Astrocyte (in vitro differentiated cells and primary cell): ENCODE results near the gene ETS1. TPM values are rescaled to one million over a fixed set of nuclear protein-coding genes. Genes with fewer than 3 reads are reported as not detected.

Experiments
- DNase-seq: peaks from one replicate; pipeline ENCODE4 v3.0.0-alpha.2; 2010; ENCODE audit warnings: low read depth
- FAIRE-seq: peaks from 2 replicates; lab custom pipeline; 2011; peaks lifted over from hg19 to GRCh38; lab: Jason Lieb, UNC
- H2AFZ ChIP-seq: 2 replicates; pipeline ENCODE4 v1.6.0; 2012; ENCODE audit warnings: low read depth, low read length, inconsistent platforms
- H3K27ac ChIP-seq: 2 replicates; pipeline ENCODE4 v1.5.1; 2011; ENCODE audit warnings: low read depth, low read length, inconsistent platforms
- H3K27me3 ChIP-seq: 2 replicates; pipeline ENCODE4 v1.6.0; 2011; ENCODE audit warnings: low read length, inconsistent platforms; ENCODE audit not compliant: insufficient read depth
- H3K36me3 ChIP-seq: 2 replicates; pipeline ENCODE4 v1.5.1; 2011; ENCODE audit warnings: low read length, inconsistent platforms; ENCODE audit not compliant: insufficient read depth
- H3K4me1 ChIP-seq: 2 replicates; pipeline ENCODE4 v1.5.1; 2011; ENCODE audit warnings: low read length, inconsistent platforms; ENCODE audit not compliant: insufficient read depth
- H3K4me2 ChIP-seq: 2 replicates; pipeline ENCODE4 v1.6.0; 2012; ENCODE audit warnings: low read length, inconsistent platforms
- H3K4me3 ChIP-seq: 2 replicates; pipeline ENCODE4 v1.5.1; 2011; ENCODE audit warnings: low read depth, mild to moderate bottlenecking, low read length, inconsistent platforms; ENCODE audit not compliant: insufficient read depth
- H3K79me2 ChIP-seq: 2 replicates; pipeline ENCODE4 v1.6.0; 2012; ENCODE audit warnings: mild to moderate bottlenecking, low read length, inconsistent platforms; ENCODE audit not compliant: insufficient read depth
- H3K9ac ChIP-seq: 2 replicates; pipeline ENCODE4 v1.6.0; 2012; ENCODE audit warnings: mild to moderate bottlenecking, low read length, inconsistent platforms
- H3K9me3 ChIP-seq: 2 replicates; pipeline ENCODE4 v1.5.1; 2012; ENCODE audit warnings: low read depth, mild to moderate bottlenecking, low read length, inconsistent platforms; ENCODE audit not compliant: insufficient read depth
- H4K20me1 ChIP-seq: 2 replicates; pipeline ENCODE4 v1.6.0; 2012; ENCODE audit warnings: low read length, inconsistent platforms; ENCODE audit not compliant: insufficient read depth
- H3K27ac Mint-ChIP-seq: one replicate; pipeline ENCODE4 v1.8.0; 2021; ENCODE audit warnings: mild to moderate bottlenecking, mixed read lengths; ENCODE audit not compliant: unreplicated experiment
- H3K27me3 Mint-ChIP-seq: one replicate; pipeline ENCODE4 v1.8.0; 2021; ENCODE audit warnings: low read depth, mixed read lengths; ENCODE audit not compliant: unreplicated experiment
- H3K36me3 Mint-ChIP-seq: one replicate; pipeline ENCODE4 v1.8.0; 2021; ENCODE audit warnings: low read depth, mixed read lengths; ENCODE audit not compliant: unreplicated experiment
- H3K4me1 Mint-ChIP-seq: one replicate; pipeline ENCODE4 v1.8.0; 2021; ENCODE audit warnings: low read depth, mixed read lengths; ENCODE audit not compliant: unreplicated experiment
- H3K4me3 Mint-ChIP-seq: one replicate; pipeline ENCODE4 v1.8.0; 2021; ENCODE audit warnings: mild to moderate bottlenecking, moderate library complexity, mixed read lengths; ENCODE audit not compliant: unreplicated experiment
- H3K9me3 Mint-ChIP-seq: one replicate; pipeline ENCODE4 v1.8.0; 2021; ENCODE audit warnings: mild to moderate bottlenecking, mixed read lengths; ENCODE audit not compliant: unreplicated experiment
- EZH2 ChIP-seq: IDR thresholded peaks from 2 replicates; pipeline ENCODE4 v1.6.1; 2012; ENCODE audit warnings: mild to moderate bottlenecking, low read length, inconsistent platforms; ENCODE audit not compliant: insufficient read depth
- total RNA-seq: library from RNA; stranded (reverse); gene quantifications from 2 replicates; pipeline ENCODE4 v1.2.1, GENCODE V29; 2021
- TF ChIP-seq, protein P1 (sequence below): IDR thresholded peaks from 2 replicates; pipeline ENCODE4 v1.5.1; 2011; ENCODE audit warnings: low read depth, mild to moderate bottlenecking, inconsistent platforms, low read length, moderate library complexity; ENCODE audit not compliant: insufficient read depth

The ETS1 gene
- total RNA-seq, 1 donor from 2014 or later, result 107 TPM

DNA sequence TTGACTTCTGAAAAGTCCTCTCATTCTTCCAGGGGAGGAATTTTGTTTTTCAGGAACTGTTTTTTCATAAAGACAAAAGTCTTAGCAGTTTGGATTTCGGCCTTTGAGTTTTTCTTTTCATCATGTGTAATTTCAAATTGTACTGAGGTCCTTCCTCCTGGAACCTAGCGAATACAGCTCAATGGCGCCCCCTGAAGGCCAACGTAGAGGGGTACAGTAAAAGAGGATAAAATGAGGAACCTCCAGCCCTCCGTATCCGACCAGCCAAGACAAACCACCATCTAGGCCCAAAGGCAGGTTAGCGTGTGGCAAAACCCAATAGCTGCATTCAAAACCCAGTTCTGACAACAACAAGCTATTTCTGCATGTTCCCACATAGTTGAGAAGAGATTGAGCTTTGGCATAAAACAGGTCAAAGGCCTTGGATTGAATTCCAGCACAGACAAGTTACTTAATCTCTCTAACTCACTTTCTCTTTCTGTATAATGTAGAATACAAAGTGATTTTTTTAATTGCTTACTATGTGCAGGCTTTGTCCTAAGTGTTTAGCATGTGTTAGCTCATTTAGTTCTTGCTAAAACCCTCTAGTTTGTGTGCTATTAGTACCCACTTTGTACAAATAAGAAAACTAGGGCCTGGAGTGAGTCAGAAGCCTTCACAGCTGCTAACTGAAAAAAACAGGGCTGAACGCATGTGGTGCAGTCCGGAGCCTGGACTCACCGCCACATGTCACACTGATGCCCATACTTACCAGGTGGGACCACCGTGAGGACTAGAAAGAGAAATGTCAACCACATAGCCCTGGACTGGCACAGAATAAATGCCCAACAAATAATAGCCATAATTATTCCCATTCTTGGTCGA, 43.2 kb upstream of the ETS1 start:
- Histone ChIP-seq H3K36me3 (no peaks in the 10 kb centered on the region), H3K4me3 (no peak overlapping the region), H3K9me3 (no peaks in the 10 kb centered on the region), H3K4me2 (peak overlapping the region; percentile 39), H3K4me1 (peaks cover 5% of the 10 kb centered on the region), H3K27ac (no peak overlapping the region), H4K20me1 (no peaks in the 10 kb centered on the region), H3K27me3 (no peaks in the 10 kb centered on the region), H3K79me2 (no peaks in the 10 kb centered on the region), H2AFZ (peak overlapping the region; percentile 59), H3K9ac (peak overlapping the region; percentile 46)
- TF ChIP-seq EZH2, result no peak
- TF ChIP-seq, protein P1, sequence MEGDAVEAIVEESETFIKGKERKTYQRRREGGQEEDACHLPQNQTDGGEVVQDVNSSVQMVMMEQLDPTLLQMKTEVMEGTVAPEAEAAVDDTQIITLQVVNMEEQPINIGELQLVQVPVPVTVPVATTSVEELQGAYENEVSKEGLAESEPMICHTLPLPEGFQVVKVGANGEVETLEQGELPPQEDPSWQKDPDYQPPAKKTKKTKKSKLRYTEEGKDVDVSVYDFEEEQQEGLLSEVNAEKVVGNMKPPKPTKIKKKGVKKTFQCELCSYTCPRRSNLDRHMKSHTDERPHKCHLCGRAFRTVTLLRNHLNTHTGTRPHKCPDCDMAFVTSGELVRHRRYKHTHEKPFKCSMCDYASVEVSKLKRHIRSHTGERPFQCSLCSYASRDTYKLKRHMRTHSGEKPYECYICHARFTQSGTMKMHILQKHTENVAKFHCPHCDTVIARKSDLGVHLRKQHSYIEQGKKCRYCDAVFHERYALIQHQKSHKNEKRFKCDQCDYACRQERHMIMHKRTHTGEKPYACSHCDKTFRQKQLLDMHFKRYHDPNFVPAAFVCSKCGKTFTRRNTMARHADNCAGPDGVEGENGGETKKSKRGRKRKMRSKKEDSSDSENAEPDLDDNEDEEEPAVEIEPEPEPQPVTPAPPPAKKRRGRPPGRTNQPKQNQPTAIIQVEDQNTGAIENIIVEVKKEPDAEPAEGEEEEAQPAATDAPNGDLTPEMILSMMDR, result peak; percentile 84
- Mint-ChIP-seq H3K27me3 (peaks cover 14% of the 10 kb centered on the region), H3K36me3 (no peaks in the 10 kb centered on the region), H3K27ac (peak overlapping the region; percentile 81), H3K4me1 (peaks cover 7% of the 10 kb centered on the region), H3K4me3 (no peak overlapping the region), H3K9me3 (no peaks in the 10 kb centered on the region)
- peak; percentile 49 for DNase-seq
- peak; percentile 95 for FAIRE-seq

DNA sequence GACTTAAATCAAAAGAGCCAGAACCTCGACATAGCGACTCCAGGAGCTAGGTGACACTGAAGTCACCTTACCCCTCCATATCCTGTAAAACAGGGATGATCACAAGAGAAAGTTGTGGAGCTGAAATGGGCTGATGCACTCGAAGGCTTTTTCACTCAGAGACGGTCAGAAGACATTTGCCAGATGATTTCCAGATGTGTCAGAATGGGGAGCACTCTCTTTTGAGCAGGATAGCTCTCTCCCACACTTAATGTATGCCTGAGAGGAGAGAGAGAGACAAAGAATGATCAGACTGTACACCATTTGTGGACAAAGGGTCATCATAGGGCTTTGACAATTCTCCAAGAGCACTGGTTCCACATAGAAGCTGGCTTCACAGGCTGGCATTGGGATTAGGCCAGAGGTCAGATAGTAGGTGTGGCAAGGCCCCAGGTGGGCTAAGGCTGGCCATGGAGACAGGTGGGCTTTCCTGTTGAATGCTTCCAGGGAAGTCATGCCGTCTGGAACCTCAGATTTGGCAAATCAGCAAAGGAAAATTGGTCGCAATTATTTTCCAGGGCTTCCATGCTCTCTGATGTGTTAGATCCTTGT, 42.3 kb upstream of the ETS1 start:
- Mint-ChIP-seq H3K27me3 (peaks cover 6% of the 10 kb centered on the region), H3K4me1 (peaks cover 7% of the 10 kb centered on the region), H3K4me3 (no peak overlapping the region), H3K27ac (no peak overlapping the region), H3K36me3 (no peaks in the 10 kb centered on the region), H3K9me3 (no peaks in the 10 kb centered on the region)
- no peaks in the 10 kb centered on the region for H3K9me3 ChIP-seq
- no peaks in the 10 kb centered on the region for H3K27me3 ChIP-seq
- TF ChIP-seq, protein P1, result no peak
- H3K79me2 ChIP-seq, result no peaks in the 10 kb centered on the region
- H2AFZ ChIP-seq, result no peak overlapping the region
- DNase-seq (no peak), FAIRE-seq (no peak)
- no peaks in the 10 kb centered on the region for H3K36me3 ChIP-seq
- H3K4me1 ChIP-seq, result peaks cover 5% of the 10 kb centered on the region
- H3K4me3 ChIP-seq, result no peak overlapping the region
- H3K27ac ChIP-seq, result no peak overlapping the region
- H3K4me2 ChIP-seq, result no peak overlapping the region
- no peaks in the 10 kb centered on the region for H4K20me1 ChIP-seq
- H3K9ac ChIP-seq, result no peak overlapping the region

DNA sequence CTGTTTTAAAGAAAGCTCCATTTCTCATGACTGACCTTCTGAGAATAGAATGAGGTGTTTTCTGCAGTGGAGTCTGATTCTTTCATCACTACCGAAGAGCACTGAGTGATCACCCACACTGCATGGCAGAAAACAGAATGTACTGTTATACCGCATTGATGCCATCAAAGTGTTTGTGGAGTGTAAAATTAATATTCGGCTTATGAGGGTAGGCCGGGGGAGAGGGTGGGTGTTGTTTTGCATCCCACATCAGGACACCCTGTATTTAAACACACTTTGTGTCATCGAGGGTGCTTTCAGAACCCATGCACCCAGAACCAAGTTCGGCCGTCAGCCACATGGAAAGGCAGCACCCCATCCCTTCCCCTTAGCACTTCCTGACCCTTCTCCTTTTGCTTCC, 41.3 kb upstream of the ETS1 start:
- H3K4me1 Mint-ChIP-seq, result peaks cover 8% of the 10 kb centered on the region
- TF ChIP-seq, protein P1, result no peak
- TF ChIP-seq EZH2, result no peak
- H3K4me1 ChIP-seq, result peaks cover 5% of the 10 kb centered on the region
- H3K9ac ChIP-seq, result no peak overlapping the region
- DNase-seq (no peak), FAIRE-seq (no peak)
- H3K27me3 Mint-ChIP-seq, result no peaks in the 10 kb centered on the region
- H3K4me3 Mint-ChIP-seq, result no peak overlapping the region
- H3K27ac Mint-ChIP-seq, result no peak overlapping the region
- H2AFZ ChIP-seq, result no peak overlapping the region
- H3K27ac ChIP-seq, result no peak overlapping the region
- no peaks in the 10 kb centered on the region for H3K36me3 ChIP-seq
- H3K4me2 ChIP-seq, result no peak overlapping the region
- no peaks in the 10 kb centered on the region for H3K36me3 Mint-ChIP-seq
- H3K9me3 Mint-ChIP-seq, result no peaks in the 10 kb centered on the region
- H3K27me3 ChIP-seq, result no peaks in the 10 kb centered on the region
- no peaks in the 10 kb centered on the region for H3K9me3 ChIP-seq
- H3K4me3 ChIP-seq, result no peak overlapping the region
- H4K20me1 ChIP-seq, result no peaks in the 10 kb centered on the region
- no peaks in the 10 kb centered on the region for H3K79me2 ChIP-seq
